GM12878 (cell line): ENCODE measurements around the gene SLX9.

ENCODE experiments used
- CTCF ChIP-seq, 3 experiments: IDR thresholded peaks in 2 of 3; conservative IDR thresholded peaks in 1 of 3; 2 replicates each; pipeline ENCODE4 v1.5.1; 2011; ENCODE audit warnings: low read depth in 3 of 3, low read length in 3 of 3, mild to moderate bottlenecking in 3 of 3, control low read depth in 2 of 3, moderate library complexity in 2 of 3, inconsistent platforms in 1 of 3, mixed read lengths in 1 of 3; ENCODE audit not compliant: control insufficient read depth in 2 of 3, insufficient read depth in 1 of 3; ENCODE audit errors: extremely low read depth in 1 of 3
- EED ChIP-seq: sonication (generic); IDR thresholded peaks from 2 replicates; pipeline ENCODE4 v1.6.1; 2016; ENCODE audit warnings: antibody characterized with exemption, low read depth
- EZH2 ChIP-seq: IDR thresholded peaks from 2 replicates; pipeline ENCODE4 v1.6.1; 2012; ENCODE audit warnings: low read depth, mild to moderate bottlenecking, control low read depth, inconsistent platforms, low read length, borderline replicate concordance; ENCODE audit not compliant: control insufficient read depth
- HCFC1 ChIP-seq: fragments of 150-350 bp; IDR thresholded peaks from 2 replicates; pipeline ENCODE4 v1.6.1; 2014; ENCODE audit warnings: low read length
- MXI1 ChIP-seq: fragments of 150-350 bp; IDR thresholded peaks from 2 replicates; pipeline ENCODE4 v1.6.1; 2011; ENCODE audit warnings: low read depth, mild to moderate bottlenecking, inconsistent platforms, low read length, improper control_type of control experiment
- NFYA ChIP-seq: IDR thresholded peaks from 2 replicates; pipeline ENCODE4 v1.6.1; 2011; ENCODE audit warnings: low read depth, mild to moderate bottlenecking, low read length, improper control_type of control experiment, borderline replicate concordance
- NKRF ChIP-seq: fragments of 450-650 bp; conservative IDR thresholded peaks from 2 replicates; pipeline ENCODE4 v1.6.1; 2017; ENCODE audit warnings: mild to moderate bottlenecking, moderate library complexity
- PBX3 ChIP-seq: IDR thresholded peaks from 2 replicates; pipeline ENCODE4 v1.6.1; 2011; ENCODE audit warnings: mild to moderate bottlenecking, low read depth, low read length, moderate library complexity; ENCODE audit not compliant: insufficient replicate concordance
- POLR2A ChIP-seq: IDR thresholded peaks from 2 replicates; pipeline ENCODE4 v1.6.1; 2011; ENCODE audit warnings: low read depth, mild to moderate bottlenecking, low read length
- RB1 ChIP-seq: fragments of 450-650 bp; formaldehyde crosslinking; IDR thresholded peaks from 2 replicates; pipeline ENCODE4 v1.6.1; 2017; ENCODE audit warnings: mild to moderate bottlenecking, borderline replicate concordance
- RFX5 ChIP-seq: IDR thresholded peaks from 2 replicates; pipeline ENCODE4 v1.6.1; 2011; ENCODE audit warnings: low read depth, low read length, improper control_type of control experiment
- ZBTB4 ChIP-seq: fragments of 450-650 bp; formaldehyde crosslinking; IDR thresholded peaks from 2 replicates; pipeline ENCODE4 v1.4.0; 2022; ENCODE audit warnings: mild to moderate bottlenecking, moderate library complexity
- ZNF274 ChIP-seq: IDR thresholded peaks from one replicate; pipeline ENCODE4 v1.8.0; 2011; ENCODE audit not compliant: insufficient read length, insufficient read depth

GRCh38 chr21:44995343-44995941, 55.6 kb downstream of the SLX9 start:
- no peak for TF ChIP-seq POLR2A
- no peak for TF ChIP-seq HCFC1
- TF ChIP-seq PBX3: no peak
- no peak for TF ChIP-seq CTCF (IDR thresholded peaks at IDR 0.05 in 2 of 3, conservative IDR thresholded peaks at IDR 0.05 in 1 of 3; ENCODE audit: control insufficient read depth in 2 of 3, extremely low read depth in 1 of 3, insufficient read depth in 1 of 3, low read depth in 3 of 3, low read length in 3 of 3)
- no peak for TF ChIP-seq EZH2
- no peak for TF ChIP-seq EED
- TF ChIP-seq ZNF274: no peak
- TF ChIP-seq NFYA: no peak
- TF ChIP-seq ZBTB4 (CRISPR knock-in tag): no peak
- no peak for TF ChIP-seq RFX5
- TF ChIP-seq MXI1: no peak
- TF ChIP-seq NKRF: no peak
- TF ChIP-seq RB1: no peak
